ENCODE data around the gene TMEM171.

Gene TMEM171

DNA sequence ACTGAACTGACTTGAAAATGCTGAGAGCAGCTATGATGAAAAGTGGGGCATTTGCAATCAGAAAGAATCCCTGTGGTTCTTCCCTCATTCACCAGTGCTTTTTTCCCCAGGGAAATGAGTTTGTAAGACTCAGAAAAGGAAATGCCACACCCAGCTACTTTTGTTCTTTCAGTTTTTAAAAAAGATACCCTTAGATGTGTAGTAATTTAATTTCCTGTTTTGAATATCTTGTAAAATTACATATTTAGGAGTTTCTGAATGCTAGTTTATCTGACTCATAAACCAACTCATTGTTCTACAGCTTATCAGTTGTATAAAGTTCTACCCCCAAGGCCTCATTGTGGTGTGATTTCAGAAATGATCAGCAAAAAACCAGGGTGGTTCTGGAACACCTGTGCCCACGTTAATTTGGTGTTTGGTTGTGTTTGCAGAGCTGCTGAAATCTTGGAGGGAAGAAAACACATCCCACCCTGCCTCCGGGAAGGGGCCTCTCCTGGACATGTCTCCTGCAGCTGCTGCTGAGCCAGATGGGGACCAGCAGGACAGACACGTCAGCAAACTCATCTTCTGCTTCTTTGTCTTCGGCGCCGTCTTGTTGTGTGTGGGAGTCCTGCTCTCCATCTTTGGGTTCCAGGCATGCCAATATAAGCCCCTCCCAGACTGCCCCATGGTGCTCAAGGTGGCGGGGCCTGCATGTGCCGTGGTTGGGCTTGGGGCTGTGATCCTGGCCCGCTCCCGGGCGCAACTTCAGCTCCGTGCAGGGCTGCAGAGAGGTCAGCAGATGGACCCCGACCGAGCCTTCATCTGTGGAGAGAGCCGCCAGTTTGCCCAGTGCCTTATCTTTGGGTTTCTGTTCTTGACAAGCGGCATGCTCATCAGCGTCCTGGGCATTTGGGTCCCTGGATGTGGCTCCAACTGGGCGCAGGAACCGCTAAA lies 2.8 kb downstream of the TMEM171 start:
- no peak for DNase-seq

DNA sequence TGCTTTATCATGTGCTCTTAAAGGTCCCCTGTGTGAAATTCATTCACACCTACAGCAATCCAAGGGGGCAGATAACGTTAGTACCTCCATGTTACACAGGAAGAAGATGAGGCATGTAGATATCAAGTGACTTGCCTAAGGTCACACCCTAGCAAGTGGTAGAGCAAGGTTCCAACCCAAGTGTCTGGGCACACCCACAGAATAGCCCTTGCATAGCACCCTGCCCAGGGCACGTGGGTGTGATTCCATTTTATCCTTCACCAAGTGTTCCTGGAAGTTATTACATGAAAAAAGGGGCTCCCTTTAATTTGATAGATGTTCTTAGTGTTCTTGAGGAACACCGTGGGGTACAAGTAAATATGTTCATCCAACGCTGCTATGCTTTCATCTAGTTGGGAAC lies 4.9 kb downstream of the TMEM171 start:
- no peak for DNase-seq

GRCh38 chr5:73126381-73126780 lies 6.0 kb downstream of the TMEM171 start:
- no peak for DNase-seq

DNA sequence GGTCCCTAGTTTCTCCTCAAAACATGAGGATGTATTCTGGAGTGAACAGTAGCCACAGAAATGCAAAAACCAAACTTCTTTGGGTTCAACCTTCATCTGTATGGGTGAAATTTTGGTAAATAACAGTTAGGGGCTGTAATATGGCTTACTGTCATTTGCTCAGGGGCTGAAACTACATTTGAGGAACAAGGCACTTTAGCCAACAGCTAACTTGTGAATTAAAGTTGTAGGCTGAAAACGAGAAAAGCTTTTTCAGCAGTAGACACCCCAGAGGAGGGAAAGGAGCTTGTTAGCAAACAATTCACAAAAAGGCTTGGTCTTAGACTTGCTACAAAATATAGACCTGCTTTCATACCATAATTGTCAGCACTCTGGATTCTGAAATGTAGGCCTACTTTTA lies 6.6 kb downstream of the TMEM171 start:
- DNase-seq: no peak

GRCh38 chr5:73129143-73129542 lies 8.8 kb downstream of the TMEM171 start:
- DNase-seq: no peak

GRCh38 chr5:73130811-73131210 lies 10.4 kb downstream of the TMEM171 start:
- no peak for DNase-seq

DNA sequence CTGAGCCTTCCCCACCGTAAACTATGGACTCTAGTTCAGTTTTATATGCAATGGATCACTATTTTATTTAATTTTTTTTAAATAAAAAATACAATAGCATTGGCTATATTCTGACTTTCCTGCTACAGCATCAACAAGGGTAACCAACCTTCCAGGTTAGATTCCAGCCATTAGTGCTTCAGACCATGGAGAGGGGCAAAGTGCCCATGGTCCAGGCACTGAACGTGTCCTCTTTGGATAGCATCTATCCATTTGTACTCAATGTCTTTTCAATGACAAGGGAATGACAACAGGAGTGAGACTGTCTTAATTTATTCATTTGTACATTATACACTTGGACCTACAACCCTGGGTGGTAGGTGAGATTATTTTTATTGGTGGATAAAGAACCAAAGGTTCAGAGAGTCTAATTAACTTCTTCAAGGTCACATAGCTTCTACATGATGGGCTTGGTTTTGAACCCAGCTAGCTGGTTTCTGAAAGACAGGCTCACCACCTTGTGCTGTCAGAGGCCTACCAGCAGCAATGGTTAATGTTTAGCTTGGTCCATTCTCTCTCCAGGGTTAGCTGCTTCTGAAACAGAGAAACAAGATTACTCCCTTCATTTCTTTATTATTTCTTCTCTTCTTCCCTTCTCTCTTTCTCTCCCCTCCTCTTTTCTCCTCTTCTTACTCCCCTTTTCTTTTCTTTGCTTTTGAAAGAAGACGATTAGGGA lies 11.5 kb downstream of the TMEM171 start:
- DNase-seq: no peak

- DNase-seq: no peak
Measured at GRCh38 chr5:73132759-73133158, 12.4 kb downstream of the TMEM171 start.

GRCh38 chr5:73135021-73135420 lies 14.6 kb downstream of the TMEM171 start:
- no peak for DNase-seq

GRCh38 chr5:73135429-73136054 lies 15.2 kb downstream of the TMEM171 start:
- no peak for DNase-seq

DNA sequence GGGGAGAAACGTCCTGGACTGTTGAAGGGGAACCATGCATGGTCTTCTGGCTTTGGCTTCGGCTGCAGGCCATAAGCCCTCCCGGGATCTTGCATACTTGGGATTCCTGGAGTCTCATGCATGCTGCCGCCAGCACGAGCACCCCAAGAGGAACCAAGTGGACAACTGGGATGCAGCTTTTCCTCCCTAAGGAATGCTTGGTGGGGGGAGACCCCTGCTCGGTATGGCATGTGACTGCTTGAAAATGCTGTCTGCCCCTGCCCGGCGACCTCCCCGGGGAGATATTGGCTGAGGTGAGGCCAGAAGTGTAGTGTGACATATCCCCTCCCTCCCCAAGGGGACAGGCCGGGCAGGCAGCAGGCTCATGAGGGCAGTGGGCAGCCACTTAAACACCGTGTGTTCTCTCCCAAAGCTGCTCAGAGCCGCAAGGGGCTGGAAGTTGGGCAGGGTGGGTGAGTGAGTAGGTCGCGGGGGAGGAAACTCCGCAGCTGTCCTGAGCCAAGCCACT lies 15.7 kb downstream of the TMEM171 start:
- no peak for DNase-seq

DNA sequence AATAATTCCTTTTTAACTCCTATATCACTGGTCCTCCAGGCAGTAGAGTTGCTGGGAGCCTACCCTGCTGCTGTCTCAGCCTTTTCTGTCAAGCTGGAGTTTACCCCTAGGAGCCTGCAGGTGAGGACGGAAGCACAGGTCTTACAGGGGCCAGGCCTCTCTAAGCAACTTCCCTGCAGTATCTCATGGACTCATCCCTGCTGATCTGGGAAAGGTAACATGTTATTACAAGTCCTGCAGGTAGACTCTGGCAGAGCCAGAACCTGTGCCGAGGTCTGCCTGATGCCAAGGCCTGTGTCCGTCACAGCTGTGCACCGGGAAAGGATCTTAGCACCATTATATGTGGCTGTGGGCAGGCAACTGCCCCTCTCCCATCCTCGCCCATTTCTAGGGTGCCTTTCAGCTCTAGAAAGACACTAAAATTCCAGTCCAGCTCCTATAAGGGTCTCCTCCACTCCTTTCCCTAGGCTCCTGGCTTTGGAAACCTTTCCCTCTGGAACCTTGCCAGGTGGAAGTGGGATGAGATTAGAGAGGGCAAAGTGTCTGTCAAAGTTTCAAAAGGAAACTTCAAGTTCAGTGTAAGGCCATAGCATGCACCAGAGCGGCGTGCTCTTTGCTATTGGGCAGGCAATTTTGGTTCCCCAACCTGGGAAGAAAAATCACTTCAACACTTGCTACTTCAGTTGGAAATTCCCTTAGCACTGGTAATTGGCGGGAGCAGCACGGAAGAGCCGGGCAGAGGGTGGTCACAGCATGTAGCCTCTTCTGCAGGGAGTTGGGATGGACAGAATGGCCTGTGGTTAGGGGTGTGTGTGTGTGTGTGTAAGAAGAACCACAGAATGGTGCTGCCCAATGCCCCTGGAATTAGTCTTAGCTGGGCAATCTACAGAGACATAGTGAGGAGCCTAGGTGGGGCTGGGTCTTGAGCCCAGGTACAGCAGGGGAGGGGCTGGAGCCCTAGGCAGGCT lies 17.5 kb downstream of the TMEM171 start:
- no peak for DNase-seq

GRCh38 chr5:73139485-73139884 lies 19.1 kb downstream of the TMEM171 start:
- no peak for DNase-seq

DNA sequence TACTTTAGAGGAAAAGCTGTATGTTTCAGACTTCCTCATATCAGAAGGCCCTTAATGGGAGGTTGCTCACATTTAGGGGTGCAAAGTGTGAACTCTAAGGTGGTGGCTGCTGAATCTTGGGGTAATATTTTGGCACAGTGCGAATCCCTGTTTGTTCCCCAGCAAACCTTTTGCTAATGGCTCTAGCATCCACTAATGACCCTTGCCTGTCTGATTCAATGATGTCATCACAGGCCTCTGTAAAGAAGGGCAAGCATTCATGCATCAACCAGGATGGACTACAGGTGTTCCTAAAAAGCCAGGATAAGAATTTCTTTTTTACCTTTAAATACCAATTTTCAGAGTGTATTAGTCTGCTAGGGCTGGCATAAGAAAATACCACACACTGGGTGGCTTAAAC lies 20.4 kb downstream of the TMEM171 start:
- no peak for DNase-seq

DNA sequence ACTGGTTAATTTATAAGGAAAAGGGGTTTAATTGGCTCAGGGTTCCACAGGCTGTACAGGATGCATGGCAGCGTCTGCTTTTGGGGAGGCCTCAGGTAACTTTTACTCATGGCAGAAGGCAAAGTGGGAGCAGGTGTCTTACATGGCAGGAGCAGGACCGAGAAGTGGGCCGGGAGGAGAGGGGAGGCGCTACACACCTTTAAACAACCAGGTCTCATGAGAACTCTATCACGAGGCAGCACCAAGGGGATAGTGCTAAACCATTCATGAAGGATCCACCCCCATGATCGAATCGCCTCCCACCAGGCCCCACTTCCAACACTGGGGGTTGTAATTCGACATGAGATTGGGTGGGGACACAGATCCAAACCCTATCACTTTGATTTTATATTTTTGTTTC lies 21.7 kb downstream of the TMEM171 start:
- no peak for DNase-seq

GRCh38 chr5:73143716-73144115 lies 23.3 kb downstream of the TMEM171 start:
- DNase-seq: no peak

- no peak for DNase-seq
Measured at GRCh38 chr5:73149540-73149939, 29.2 kb downstream of the TMEM171 start.

- no peak for DNase-seq
Measured at GRCh38 chr5:73150876-73151275, 30.5 kb downstream of the TMEM171 start.

- no peak for DNase-seq
Measured at GRCh38 chr5:73151766-73152410, 31.5 kb downstream of the TMEM171 start.

GRCh38 chr5:73152411-73153388 lies 32.3 kb downstream of the TMEM171 start:
- no peak for DNase-seq

DNA sequence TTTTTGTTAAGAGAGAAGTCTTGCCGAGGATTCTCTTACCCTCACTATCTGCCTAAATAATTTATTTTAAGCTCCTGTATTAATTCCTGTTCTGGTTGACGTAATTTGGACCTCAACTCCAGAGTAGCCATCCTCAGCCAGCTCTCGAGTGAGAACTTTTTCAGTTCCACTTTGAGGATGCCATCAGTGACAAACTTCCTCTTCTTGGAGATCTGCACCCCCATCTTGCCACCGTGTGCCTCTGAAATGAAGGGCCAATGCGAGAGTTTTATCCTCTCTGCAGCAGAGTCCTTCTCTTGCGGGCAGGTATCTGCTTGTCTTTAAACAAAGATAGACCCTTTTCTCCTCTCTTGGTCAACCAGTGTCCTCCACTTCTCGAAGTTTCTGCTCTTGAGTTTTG lies 33.1 kb downstream of the TMEM171 start:
- no peak for DNase-seq

Data from NCI-H1436 treated with DMSO at 0.1 percent for 48 hours (cell line).